Activated T-cell treated with anti-CD3 and anti-CD28 coated beads, Interleukin-2, amount 50 U/mL, for 24 hours (primary cell): ENCODE data around the gene REG1A.

Source experiments
- DNase-seq: peaks from one replicate; pipeline ENCODE4 v3.0.0-alpha.2; 2020
- H3K27ac Mint-ChIP-seq: 2 replicates; pipeline ENCODE4 v1.8.0; 2020; ENCODE audit warnings: mild to moderate bottlenecking, mixed read lengths
- H3K27me3 Mint-ChIP-seq: 2 replicates; pipeline ENCODE4 v1.8.0; 2020; ENCODE audit warnings: mixed read lengths
- H3K36me3 Mint-ChIP-seq: 2 replicates; pipeline ENCODE4 v1.8.0; 2020; ENCODE audit warnings: low read depth, mixed read lengths
- H3K4me1 Mint-ChIP-seq: 2 replicates; pipeline ENCODE4 v1.8.0; 2020; ENCODE audit warnings: low read depth, mixed read lengths
- H3K4me3 Mint-ChIP-seq: 2 replicates; pipeline ENCODE4 v1.8.0; 2020; ENCODE audit warnings: mild to moderate bottlenecking, moderate library complexity, mixed read lengths
- H3K9me3 Mint-ChIP-seq: 2 replicates; pipeline ENCODE4 v1.8.0; 2020; ENCODE audit warnings: mixed read lengths

REG1A gene, protein sequence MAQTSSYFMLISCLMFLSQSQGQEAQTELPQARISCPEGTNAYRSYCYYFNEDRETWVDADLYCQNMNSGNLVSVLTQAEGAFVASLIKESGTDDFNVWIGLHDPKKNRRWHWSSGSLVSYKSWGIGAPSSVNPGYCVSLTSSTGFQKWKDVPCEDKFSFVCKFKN

DNA sequence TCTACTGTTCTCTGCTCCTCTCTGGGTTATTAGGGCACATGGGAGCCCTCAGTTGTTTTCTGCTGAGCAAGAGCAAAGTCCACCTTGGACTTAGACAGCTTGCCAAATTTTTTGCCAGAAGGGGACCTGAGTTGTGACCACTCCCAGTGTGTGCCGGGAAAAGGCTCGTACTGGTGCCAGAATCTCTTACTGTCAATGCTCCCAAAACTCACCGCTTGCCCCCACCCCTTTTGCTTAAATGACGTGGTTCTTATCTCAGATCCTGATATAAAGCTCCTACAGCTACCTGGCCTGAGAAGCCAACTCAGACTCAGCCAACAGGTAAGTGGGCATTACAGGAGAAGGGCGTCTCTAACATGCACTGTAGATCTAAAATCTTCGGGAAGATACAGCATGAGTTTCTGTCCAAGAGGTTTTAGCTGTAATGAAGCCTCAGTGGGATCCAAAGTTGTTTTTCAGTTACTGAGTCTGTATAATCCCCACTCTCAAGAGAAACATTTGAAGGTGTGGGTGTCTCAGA lies at the start of gene REG1A:
REG1A (plus strand) TSS at position 295 of the 520 bp plus-strand sequence. CDS start 374 bp downstream, outside the sequence.
- DNase-seq = no peak
- no peak within 1 kb of the TSS for H3K4me3 Mint-ChIP-seq
- H3K27ac Mint-ChIP-seq = no peak within 1 kb of the TSS
- no peaks in the 10 kb centered on the region for H3K4me1 Mint-ChIP-seq
- peaks cover 9% of the 10 kb centered on the region for H3K9me3 Mint-ChIP-seq
- no peaks in the 10 kb centered on the region for H3K36me3 Mint-ChIP-seq
- H3K27me3 Mint-ChIP-seq = no peaks in the 10 kb centered on the region

DNA sequence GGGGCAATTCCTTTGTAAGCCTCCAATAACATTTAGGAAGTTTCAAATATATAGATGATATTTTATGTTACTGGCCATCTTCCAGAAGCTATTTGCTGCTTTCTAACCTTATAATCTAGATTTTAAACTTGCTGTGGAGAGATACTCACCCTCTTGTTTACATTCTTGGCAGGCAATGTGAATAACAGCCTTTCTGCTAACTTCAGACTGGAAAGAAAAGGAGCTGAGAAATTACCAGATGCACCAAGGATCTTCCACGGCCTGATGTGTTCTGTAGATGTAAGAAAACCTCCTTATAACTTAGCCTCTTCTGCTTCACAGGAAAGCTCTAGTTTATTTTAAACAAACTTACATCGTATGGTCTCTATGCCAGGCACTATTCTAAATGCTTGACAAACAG lies 49.2 kb upstream of the REG1A start:
- no peak overlapping the region for H3K27ac Mint-ChIP-seq
- no peak overlapping the region for H3K4me3 Mint-ChIP-seq
- DNase-seq = no peak
- no peaks in the 10 kb centered on the region for H3K4me1 Mint-ChIP-seq
- H3K27me3 Mint-ChIP-seq = no peaks in the 10 kb centered on the region
- peaks cover 7% of the 10 kb centered on the region for H3K9me3 Mint-ChIP-seq
- no peaks in the 10 kb centered on the region for H3K36me3 Mint-ChIP-seq

DNA sequence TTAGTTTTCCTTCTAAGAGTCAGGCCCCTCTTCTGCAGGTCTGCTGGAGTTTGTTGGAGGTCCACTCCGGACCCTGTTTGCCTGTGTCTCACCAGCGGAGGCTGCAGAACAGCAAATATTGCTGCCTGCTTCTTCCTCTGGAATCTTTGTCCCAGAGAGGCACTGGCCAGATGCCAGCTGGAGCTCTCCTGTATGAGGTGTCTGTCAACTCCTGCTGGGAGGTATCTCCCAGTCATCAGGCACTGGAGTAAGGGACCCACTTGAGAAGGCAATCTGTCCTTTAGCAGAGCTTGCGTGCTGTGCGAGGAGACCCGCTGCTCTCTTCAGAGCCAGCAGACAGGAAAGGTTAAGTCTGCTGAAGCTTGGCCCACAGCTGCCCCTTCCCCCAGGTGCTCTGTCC lies 37.3 kb upstream of the REG1A start:
- Mint-ChIP-seq H3K9me3 (peaks cover 15% of the 10 kb centered on the region), H3K4me1 (no peaks in the 10 kb centered on the region), H3K27ac (no peak overlapping the region), H3K4me3 (no peak overlapping the region), H3K27me3 (no peaks in the 10 kb centered on the region), H3K36me3 (no peaks in the 10 kb centered on the region)
- no peak for DNase-seq

DNA sequence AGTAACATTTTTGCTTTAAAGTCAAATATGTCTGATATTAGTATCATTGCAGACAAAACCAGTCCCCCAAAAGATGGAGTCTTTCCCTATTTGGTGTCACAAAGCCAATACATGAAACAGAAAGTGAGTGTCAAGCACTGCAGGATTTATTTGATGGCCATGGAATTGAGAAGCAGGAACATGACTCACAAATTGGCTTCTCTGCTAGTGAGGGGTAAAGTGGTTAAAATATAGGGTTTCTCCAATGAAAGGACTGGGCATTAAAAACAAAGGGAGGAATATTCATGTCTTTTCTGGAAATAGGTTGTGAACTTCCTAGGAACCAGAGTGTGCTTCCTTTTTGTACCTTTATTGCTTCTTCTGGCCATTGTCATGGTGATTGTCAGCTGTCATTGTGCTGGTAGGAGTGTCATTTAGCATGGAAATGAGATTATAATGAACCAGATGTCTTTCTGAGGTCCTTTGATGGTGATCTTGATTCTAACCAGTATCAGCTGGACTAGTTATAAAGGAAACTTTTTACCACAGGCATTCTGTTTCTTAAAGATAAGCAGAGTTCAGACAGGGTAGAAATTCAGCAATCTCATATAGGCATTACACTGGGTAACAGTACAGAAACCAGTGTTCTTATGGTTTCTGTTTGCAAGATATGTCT lies 36.6 kb upstream of the REG1A start:
- H3K4me3 Mint-ChIP-seq = no peak overlapping the region
- H3K27ac Mint-ChIP-seq = no peak overlapping the region
- H3K4me1 Mint-ChIP-seq = no peaks in the 10 kb centered on the region
- H3K36me3 Mint-ChIP-seq = no peaks in the 10 kb centered on the region
- no peak for DNase-seq
- peaks cover 10% of the 10 kb centered on the region for H3K9me3 Mint-ChIP-seq
- H3K27me3 Mint-ChIP-seq = no peaks in the 10 kb centered on the region

DNA sequence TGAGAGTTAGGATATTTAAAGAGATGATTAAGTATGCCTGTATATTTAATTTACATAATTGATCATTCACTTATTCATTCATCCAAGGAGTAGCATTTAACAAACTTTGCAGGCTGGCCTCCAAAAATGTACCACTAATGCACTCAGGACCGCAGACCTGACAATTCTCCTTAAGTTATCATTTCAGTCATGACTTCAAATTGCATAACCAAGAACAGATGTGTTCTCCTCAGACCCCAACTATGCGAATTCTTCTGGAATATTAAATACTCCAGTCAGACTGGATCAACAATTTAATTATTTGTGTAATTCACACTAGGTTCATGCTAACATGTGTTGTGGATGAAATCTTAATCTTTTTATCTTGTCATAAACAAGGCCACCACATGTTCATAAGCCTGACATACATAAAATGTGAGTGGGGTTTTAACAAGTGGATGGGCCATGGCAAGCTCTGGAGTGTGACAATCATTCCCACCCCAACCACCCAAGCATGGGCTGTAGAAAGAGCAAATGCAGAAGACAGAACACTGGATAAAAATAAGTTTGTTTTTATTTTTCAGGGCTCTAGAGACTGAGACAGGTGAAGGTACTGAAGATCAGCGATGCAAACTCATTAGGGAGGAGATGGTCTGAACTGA lies 35.7 kb upstream of the REG1A start:
- Mint-ChIP-seq H3K36me3 (no peaks in the 10 kb centered on the region), H3K9me3 (peaks cover 8% of the 10 kb centered on the region), H3K27me3 (no peaks in the 10 kb centered on the region), H3K4me3 (no peak overlapping the region), H3K4me1 (no peaks in the 10 kb centered on the region), H3K27ac (no peak overlapping the region)
- DNase-seq = no peak

DNA sequence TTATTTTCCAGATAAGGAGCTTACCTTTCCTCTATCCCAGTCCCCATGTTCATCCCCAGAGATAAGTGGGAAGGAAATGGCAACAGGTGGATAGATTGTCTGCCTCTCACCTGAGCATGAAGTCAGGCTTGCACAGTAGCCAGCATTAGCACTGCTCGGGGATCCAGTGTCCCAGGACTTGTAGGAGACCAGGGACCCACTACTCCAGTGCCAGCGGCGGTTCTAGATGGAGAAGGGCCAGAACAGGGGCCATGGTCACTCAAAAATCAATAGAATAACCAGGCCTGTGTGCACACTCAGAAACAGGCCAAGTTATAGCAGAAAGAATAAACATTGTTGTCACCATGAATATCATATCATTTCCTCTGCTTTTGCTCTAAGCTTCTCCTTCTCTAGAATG lies 34.9 kb upstream of the REG1A start:
- Mint-ChIP-seq H3K4me3 (no peak overlapping the region), H3K4me1 (no peaks in the 10 kb centered on the region), H3K9me3 (peaks cover 8% of the 10 kb centered on the region), H3K27ac (no peak overlapping the region), H3K36me3 (no peaks in the 10 kb centered on the region), H3K27me3 (no peaks in the 10 kb centered on the region)
- no peak for DNase-seq

DNA sequence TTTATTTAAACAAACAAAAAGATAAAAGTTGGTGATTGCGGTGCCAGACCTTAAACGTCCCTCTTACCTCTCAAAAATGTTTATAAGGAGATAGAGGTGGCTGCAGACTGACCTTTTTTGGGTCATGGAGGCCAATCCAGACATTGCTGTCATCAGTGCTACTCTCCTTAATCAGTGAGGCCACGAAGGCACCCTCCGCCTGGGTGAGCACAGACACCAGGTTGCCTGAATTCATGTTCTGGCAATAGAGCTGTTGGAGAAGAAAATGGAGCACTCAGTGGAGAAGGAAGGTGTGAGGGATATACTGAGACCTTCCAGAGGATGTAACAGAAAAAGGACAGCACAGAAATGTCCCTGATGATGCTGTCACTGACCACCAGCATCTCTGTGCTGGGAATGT lies 34.0 kb upstream of the REG1A start:
- Mint-ChIP-seq H3K9me3 (peaks cover 8% of the 10 kb centered on the region), H3K27me3 (no peaks in the 10 kb centered on the region), H3K4me1 (no peaks in the 10 kb centered on the region), H3K4me3 (no peak overlapping the region), H3K27ac (no peak overlapping the region), H3K36me3 (no peaks in the 10 kb centered on the region)
- DNase-seq = no peak

DNA sequence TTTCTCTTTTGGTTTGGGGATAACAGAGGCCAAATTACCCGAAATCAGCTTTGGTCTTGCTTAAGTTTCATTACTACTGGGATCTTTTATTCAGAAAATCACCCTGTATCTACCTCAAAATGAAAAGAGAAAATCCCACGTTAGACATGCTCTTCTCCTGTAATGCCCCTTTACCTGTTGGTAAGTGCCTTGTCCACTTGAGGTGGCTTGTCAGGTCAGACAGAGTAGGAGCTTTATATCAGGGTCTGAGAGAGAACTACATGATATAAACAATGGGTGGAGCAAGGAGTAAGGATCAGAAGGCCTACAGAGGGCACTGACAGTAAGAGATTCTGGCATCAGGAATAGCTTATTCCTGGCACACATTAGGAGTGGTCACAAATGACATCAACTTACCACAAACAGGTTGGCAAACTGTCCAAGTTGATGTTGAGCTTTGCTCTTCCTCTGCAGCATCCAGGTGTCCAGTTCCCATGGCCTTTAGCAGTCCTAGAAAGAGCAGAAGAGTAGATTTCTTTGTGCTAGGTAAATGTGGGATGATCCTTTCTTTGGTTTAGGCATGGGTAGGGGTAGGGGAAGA lies 32.4 kb upstream of the REG1A start, which contains the start of gene REG1B:
REG1B (minus strand) TSS at position 209 of the 580 bp plus-strand sequence. CDS start 381 bp downstream, outside the sequence.
- H3K4me3 Mint-ChIP-seq = no peak within 1 kb of the TSS
- peaks cover 8% of the 10 kb centered on the region for H3K9me3 Mint-ChIP-seq
- no peak within 1 kb of the TSS for H3K27ac Mint-ChIP-seq
- no peaks in the 10 kb centered on the region for H3K4me1 Mint-ChIP-seq
- DNase-seq = no peak
- no peaks in the 10 kb centered on the region for H3K36me3 Mint-ChIP-seq
- no peaks in the 10 kb centered on the region for H3K27me3 Mint-ChIP-seq

DNA sequence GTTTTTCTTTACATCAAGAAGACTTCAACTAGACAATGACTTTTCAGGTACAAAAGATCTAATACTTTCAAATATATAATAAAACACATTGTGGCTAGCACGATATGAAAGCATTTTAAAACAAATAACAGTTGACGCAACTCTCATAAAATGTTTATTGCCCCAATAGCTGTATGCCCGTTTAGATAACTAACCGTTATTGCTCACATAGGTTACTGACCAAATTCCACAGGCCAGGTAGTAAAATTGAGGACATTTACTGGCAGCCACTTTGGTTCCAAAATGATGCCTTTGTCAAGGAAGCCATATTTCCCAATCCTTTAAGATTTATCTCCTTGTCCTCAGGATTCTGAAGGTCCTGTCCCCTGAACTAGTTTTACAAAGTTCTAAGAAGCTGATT lies 29.6 kb upstream of the REG1A start:
- Mint-ChIP-seq H3K27ac (no peak overlapping the region), H3K4me3 (no peak overlapping the region)

DNA sequence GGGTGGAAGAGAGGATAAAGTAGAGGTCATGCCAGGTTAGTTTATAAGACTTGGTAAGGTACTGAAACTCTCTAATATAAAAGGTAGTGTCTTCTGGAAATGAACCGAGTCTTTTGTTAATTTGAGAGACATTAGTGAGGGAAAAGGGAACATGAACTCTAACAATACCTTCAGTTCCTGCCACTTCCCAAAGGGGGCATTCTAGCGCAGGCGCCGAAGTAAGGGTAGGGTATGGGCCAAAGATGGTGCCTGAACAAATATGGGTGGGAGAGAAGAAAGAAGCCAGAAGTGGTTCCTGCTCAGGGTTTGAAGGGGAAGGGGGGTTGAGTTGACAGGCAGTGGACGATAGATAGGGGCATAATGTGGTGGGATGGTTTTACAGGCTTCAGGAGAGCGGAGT lies 22.4 kb upstream of the REG1A start:
- no peak overlapping the region for H3K4me3 Mint-ChIP-seq
- no peak for DNase-seq
- H3K4me1 Mint-ChIP-seq = no peaks in the 10 kb centered on the region
- H3K9me3 Mint-ChIP-seq = peaks cover 11% of the 10 kb centered on the region
- no peaks in the 10 kb centered on the region for H3K36me3 Mint-ChIP-seq
- no peaks in the 10 kb centered on the region for H3K27me3 Mint-ChIP-seq
- no peak overlapping the region for H3K27ac Mint-ChIP-seq

More for the DNA sequence above, 29.6 kb upstream of the REG1A start:
- no peak for DNase-seq
- no peaks in the 10 kb centered on the region for H3K27me3 Mint-ChIP-seq
- no peaks in the 10 kb centered on the region for H3K4me1 Mint-ChIP-seq
- peaks cover 8% of the 10 kb centered on the region for H3K9me3 Mint-ChIP-seq
- H3K36me3 Mint-ChIP-seq = no peaks in the 10 kb centered on the region

DNA sequence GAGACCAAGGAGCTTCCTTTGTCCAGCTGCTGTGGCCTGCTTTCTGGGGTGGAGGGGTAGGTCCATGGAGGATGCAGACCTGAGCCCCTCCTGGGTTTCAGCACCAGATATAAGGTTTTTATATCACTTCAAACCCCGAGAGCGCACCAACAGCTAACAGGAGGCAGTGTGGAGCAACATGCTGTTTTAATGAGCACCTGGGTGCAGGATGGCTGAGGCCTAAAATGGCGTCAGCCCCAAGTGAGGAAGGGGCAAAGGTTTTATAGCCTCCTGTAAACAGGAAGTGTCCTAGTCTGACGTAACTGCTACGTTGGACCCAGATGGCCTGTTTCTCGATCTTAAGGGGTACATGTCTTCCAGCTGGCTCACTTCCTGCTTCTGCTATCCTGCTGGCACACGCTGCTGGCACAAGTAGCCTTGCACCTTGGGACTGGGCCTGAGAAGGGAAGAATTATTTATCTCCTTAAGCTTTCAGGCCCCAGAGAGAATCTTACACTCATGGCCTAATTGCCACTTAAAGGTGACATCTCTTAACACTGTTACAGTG lies 21.1 kb upstream of the REG1A start:
- Mint-ChIP-seq H3K4me1 (no peaks in the 10 kb centered on the region), H3K4me3 (no peak overlapping the region), H3K27ac (no peak overlapping the region), H3K36me3 (no peaks in the 10 kb centered on the region), H3K9me3 (peaks cover 14% of the 10 kb centered on the region), H3K27me3 (no peaks in the 10 kb centered on the region)
- DNase-seq = no peak

DNA sequence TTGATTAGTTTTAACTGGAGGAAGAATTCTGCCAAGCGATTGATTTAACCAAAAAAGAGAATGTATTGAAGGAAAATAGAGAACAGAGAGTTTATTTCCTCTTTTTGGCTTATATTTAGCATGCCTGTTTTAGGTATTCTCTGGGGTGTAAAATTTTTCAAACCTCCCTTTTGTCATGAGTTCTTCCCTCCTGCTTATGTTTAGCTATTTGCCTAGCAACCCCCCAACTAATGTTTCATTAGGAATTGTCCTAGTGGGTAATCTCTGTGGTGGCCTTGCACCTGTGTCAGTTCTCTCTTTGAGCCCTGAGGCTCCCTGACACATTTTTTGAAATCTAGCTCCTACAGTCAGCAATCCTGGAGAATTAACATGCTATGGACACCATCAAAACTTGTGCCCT lies 20.0 kb upstream of the REG1A start:
- Mint-ChIP-seq H3K4me1 (no peaks in the 10 kb centered on the region), H3K27me3 (no peaks in the 10 kb centered on the region), H3K9me3 (peaks cover 18% of the 10 kb centered on the region)

DNA sequence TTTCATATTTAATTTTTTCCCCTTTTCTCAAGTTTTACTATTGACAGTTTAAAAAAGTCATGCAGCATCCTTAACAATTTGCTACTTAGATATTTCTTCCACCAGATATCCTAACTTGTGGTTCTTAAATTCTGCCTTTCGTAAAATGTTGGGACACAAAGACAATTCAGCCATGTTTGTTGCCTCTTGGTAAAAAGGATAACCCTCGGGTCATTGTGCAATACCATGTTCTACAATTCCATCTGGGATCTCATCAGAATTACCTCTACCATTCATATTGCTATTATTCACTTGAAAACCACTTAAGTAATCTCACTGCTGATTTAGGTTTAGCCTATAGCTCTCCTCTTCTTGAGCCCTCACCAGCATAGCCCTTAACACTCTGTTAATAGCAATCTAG lies 19.3 kb upstream of the REG1A start:
- Mint-ChIP-seq H3K27ac (no peak overlapping the region), H3K36me3 (no peaks in the 10 kb centered on the region), H3K9me3 (peaks cover 18% of the 10 kb centered on the region), H3K27me3 (no peaks in the 10 kb centered on the region), H3K4me3 (no peak overlapping the region), H3K4me1 (no peaks in the 10 kb centered on the region)
- no peak for DNase-seq

More for the DNA sequence above, 20.0 kb upstream of the REG1A start:
- no peaks in the 10 kb centered on the region for H3K36me3 Mint-ChIP-seq
- no peak overlapping the region for H3K27ac Mint-ChIP-seq
- no peak for DNase-seq
- no peak overlapping the region for H3K4me3 Mint-ChIP-seq

DNA sequence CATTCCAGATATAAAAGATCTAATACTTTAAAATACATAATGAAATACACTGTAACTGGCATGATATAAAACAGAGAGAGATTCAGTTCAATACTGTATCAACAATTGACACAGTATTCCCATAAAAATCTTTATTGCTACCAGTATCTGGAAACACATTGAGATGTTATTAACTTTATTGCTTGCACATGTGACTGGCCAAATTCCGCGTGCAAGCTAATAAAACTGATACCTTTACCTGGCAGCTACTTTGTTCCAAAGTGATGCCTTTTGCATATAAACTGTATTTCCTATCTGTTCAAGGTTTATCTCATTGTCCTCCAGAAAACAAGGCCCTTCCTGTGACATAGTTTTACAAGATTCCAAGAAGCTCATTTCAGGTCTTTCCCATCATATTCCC lies 17.1 kb upstream of the REG1A start:
- H3K9me3 Mint-ChIP-seq = peaks cover 16% of the 10 kb centered on the region
- DNase-seq = no peak
- no peaks in the 10 kb centered on the region for H3K36me3 Mint-ChIP-seq
- no peaks in the 10 kb centered on the region for H3K27me3 Mint-ChIP-seq
- no peaks in the 10 kb centered on the region for H3K4me1 Mint-ChIP-seq
- no peak overlapping the region for H3K4me3 Mint-ChIP-seq
- H3K27ac Mint-ChIP-seq = no peak overlapping the region
